IPS-18c (cell line): ENCODE results near the gene TMEM40.
A peak's percentile ranks its signal among the peaks of the same experiment; 100 is the strongest.
"Not testable (repeated sequence)": the region's sequence is repeated elsewhere in the genome, so short reads cannot be mapped to it uniquely, and the experiment has no call there.

ENCODE experiments used
- H3K4me3 ChIP-seq: 2 replicates; pipeline ENCODE4 v1.7.0; 2013; ENCODE audit warnings: low read depth, mild to moderate bottlenecking, low read length, moderate library complexity; ENCODE audit not compliant: insufficient read depth
- H3K9me3 ChIP-seq: one replicate; pipeline ENCODE4 v1.6.1; 2013; ENCODE audit warnings: mild to moderate bottlenecking, low read length, moderate library complexity; ENCODE audit not compliant: control insufficient read depth, insufficient read depth

The TMEM40 gene

DNA sequence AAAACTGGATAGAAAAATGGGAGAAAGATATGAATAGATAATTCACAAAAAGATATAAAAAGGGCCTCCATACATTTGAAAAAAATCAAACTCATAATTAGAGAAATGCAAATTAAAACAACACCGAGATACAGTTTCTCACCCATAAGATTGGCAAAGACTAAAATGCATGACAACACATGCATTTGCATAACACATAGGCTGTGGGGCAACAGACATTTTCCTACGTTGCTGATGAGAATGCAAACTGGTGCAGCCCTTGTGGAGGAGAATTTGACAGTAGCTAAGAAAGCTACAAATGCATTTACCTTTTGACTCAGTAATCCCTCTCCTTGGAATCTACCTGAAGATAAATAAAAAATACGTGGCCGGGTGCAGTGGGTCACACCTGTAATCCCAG, 26.0 kb upstream of the TMEM40 start:
- Histone ChIP-seq H3K9me3 (no peaks in the 10 kb centered on the region), H3K4me3 (no peak overlapping the region)

DNA sequence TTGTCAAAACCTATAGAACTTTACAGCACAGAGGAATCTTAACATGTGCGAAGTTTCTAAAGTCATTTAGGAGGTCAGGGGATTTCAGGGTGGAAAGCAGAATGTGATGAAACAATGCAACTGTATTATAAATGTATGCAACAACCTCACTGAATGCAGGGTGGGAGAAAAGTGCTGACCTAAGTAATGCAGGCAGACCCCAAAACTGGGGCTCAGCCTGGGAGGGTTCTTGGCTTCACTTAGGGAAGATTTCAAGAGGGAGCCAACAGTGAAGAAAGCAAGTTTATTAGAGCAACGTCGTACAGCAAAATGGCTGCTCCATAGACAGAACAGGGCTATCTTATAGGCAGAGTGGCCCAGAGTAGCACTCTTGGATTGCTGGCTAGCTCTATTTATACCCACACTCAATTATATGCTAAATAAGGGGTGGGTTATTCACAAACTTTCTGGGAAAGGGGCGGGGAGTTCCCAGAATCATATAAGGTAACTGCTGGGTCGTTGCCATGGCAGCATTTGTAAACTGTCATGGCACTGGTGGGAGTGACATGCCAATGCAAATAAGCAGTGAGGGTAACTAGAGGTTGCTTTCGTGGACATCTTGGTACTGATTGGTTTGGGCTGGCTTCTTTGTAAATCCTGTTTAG, 23.2 kb upstream of the TMEM40 start:
- H3K4me3 ChIP-seq, result no peak overlapping the region
- H3K9me3 ChIP-seq, result no peaks in the 10 kb centered on the region

DNA sequence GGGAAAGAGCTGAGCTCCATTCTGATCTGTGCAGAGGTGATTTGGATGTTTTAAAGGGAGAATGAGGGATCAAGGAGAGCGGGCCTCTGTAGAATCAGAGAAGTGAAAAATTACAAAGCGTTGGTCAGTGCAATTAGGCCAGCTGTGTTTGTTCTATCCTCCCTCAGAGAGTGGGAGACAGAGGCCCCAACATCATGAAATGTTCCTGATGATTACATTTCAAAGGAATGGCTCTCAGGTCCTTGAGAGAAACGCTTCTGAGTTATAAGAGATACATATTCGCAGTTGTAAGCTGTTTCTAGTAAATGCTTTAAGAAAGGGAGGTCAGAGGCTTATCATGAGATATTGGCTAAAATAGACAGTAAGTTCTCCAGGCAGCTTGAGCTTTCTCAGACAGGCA, 21.7 kb upstream of the TMEM40 start:
- no peak overlapping the region for H3K4me3 ChIP-seq
- no peaks in the 10 kb centered on the region for H3K9me3 ChIP-seq

DNA sequence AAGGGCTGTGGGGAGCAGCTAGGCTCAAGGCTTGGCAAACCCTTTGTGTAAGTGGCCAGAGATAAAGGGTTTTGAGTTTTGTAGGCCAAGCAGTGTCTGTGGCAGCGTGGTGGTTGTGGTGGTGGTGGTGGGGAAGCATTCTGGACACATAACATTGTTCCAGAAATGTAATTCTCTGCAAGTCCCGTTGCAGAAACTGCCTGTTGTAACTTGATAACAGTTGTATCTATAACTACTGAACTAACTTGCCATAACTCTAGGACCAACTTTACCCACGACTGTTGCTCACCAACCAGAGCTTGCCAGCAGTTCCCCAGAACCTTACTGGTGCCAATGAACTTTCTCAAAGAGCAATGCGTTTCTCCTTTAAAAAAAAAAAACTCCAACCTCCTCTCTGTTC, 18.1 kb upstream of the TMEM40 start:
- no peaks in the 10 kb centered on the region for H3K9me3 ChIP-seq
- H3K4me3 ChIP-seq, result no peak overlapping the region

DNA sequence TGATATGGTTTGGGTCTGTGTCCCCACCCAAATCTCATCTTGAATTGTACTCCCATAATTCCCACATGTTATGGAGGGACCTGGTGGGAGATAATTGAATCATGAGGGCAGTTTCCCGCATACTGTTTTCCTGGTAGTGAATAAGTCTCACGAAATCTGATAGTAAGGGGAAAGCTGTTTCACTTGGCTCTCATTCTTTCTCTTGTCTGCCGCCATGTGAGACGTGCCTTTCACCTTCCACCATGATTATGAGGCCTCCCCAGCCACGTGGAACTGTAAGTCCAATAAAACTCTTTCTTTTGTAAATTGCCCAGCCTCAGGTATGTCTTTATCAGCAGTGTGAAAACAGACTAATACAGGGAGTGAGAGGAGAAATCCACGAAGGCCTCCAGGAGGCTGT, 16.9 kb upstream of the TMEM40 start:
- H3K9me3 ChIP-seq, H3K4me3 ChIP-seq: not testable (repeated sequence)

DNA sequence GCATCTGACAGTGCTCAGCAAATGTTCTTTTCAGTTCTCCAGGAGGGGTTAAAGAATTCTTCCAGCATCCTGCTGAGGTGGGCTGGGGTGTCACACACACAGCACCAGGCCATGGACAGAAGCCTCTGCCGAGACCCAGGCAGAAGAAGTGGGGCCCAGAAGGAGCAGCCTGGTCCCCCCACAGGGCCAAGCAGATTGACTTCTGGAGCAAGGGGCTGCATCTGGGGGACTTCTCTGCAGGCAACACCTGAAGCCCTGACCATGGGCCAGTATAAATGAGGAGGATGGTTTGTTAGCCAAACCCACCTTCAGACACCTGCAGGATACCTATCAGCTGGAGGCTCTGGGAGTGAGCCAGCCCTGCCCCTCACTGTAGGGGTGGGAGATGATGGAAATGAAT, 16.2 kb upstream of the TMEM40 start:
- no peaks in the 10 kb centered on the region for H3K9me3 ChIP-seq
- no peak overlapping the region for H3K4me3 ChIP-seq

DNA sequence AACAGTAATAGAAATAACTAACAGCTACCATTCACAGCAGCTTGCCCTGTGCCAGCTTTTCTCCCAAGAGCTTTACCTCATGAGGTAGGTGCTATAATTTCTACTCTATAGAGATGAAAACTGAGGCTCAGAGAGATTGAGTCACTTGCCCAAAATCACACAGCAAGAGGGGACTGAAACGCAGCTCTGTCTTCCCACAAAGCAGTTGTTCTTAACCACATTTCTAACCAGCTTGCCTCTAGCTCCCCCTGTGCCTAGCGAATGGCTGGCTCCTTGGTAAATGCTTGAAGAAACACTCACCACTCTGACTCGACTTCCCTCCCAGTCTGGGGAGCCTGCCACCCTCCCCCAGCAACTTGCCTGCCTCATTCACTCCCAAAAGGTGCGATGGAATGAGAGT, 15.6 kb upstream of the TMEM40 start:
- no peak overlapping the region for H3K4me3 ChIP-seq
- H3K9me3 ChIP-seq, result no peaks in the 10 kb centered on the region

DNA sequence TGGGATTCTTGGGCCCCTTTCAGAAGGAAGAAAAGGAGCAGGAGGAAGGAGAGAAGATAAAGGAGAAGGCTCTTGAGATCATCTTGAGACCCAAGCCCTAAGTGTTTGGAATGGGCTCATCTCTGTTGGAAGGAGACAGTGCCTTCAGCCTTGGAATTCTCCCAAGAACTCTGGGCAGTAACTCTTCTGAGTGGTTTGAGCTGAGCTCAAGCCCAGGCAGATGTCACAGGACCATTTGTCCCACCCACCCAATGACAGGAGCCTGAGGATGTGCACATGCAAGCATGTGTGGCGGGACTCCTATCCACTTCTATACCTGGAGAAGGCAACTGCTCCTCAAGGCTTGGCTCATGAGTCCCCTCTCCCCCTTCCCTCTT, 14.6 kb upstream of the TMEM40 start:
- no peaks in the 10 kb centered on the region for H3K9me3 ChIP-seq
- no peak overlapping the region for H3K4me3 ChIP-seq

DNA sequence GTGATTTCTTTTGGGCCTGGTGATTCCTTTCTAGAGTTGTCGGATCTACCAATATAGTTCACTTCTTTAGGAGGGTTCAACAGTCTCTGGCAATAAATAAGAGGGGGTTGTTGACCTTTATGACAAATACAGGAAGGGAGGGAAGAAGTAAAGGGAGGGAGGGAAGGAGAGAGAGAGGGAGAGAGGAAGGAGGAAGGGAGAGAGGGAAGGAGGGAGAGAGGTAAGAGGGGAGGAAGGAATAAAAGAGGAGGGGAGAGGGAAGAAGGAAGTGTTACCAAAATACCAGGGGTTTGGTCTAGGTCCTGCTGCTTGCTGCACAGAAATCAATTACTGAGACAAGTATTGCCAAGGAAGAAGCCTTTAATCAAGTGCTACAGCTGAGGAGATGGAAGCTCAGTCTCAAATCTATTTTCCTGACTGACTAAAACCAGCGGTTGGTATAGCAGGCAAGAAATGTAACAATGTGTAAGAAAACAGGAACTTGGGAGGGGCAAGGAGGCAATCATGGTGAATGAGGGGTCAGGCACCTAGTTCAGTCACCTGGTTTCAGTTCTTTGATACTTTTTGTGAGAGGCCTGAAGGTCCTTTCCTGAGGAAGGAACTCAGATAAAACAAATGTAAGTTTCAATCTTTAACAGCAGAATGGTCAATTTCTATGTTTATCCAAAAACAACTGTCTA, 14.1 kb upstream of the TMEM40 start:
- Histone ChIP-seq H3K4me3 (no peak overlapping the region), H3K9me3 (no peaks in the 10 kb centered on the region)

DNA sequence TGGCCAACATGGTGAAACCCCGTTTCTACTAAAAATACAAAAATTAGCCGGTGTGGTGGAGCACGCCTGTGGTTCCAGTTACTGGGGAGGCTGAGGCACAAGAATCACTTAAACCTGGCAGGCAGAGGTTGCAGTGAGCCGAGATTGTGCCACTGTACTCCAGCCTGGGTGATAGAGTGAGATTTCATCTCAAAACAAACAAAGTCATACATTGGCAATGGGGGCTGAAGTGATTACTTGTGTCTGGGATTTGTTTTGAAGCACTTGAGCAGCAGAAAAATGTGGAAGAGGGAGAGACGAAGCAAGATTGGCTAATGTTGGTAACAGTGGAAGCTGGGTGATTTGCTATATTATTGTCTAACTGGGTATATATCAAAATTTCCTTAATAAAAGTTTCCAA, 13.4 kb upstream of the TMEM40 start:
- H3K4me3 ChIP-seq, result no peak overlapping the region

DNA sequence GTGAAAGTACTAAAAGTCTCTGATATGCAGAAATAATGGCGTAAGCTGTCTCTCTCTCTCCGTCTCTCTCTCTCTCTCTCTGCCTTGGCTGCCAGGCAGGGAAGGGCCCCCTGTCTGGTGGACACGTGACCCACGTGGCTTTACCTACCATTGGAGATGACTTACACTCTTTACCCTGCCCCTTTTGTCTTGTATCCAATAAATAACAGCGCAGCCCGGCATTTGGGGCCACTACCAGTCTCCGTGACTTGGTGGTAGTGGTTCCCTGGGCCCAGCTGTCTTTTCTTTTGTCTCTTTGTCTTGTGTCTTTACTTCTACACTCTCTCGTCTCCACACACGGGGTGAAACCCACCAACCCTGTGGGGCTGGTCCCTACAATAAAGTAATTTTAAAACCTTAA, 12.2 kb upstream of the TMEM40 start:
- no peaks in the 10 kb centered on the region for H3K9me3 ChIP-seq

More for the DNA sequence above, 13.4 kb upstream of the TMEM40 start:
- no peaks in the 10 kb centered on the region for H3K9me3 ChIP-seq

DNA sequence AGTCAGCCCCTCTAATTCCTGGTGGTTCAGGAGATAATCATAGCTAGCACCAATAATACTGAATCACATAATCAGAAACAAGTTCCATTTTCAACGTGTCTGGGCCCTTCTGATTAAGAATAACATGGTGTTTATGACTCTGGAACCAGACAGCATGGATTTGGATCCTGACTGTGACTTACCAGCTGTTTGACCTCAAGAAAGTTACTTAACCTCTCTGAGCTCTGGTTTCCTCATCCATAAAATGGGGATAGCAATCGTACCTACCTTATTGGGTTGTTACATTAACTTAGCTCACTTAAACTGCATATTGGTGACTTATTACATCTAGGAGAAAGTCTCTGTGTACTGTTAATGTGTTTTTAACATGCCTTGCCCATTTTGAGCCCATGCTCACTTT, 10.7 kb upstream of the TMEM40 start:
- Histone ChIP-seq H3K4me3 (no peak overlapping the region), H3K9me3 (no peaks in the 10 kb centered on the region)

More for the DNA sequence above, 12.2 kb upstream of the TMEM40 start:
- no peak overlapping the region for H3K4me3 ChIP-seq

DNA sequence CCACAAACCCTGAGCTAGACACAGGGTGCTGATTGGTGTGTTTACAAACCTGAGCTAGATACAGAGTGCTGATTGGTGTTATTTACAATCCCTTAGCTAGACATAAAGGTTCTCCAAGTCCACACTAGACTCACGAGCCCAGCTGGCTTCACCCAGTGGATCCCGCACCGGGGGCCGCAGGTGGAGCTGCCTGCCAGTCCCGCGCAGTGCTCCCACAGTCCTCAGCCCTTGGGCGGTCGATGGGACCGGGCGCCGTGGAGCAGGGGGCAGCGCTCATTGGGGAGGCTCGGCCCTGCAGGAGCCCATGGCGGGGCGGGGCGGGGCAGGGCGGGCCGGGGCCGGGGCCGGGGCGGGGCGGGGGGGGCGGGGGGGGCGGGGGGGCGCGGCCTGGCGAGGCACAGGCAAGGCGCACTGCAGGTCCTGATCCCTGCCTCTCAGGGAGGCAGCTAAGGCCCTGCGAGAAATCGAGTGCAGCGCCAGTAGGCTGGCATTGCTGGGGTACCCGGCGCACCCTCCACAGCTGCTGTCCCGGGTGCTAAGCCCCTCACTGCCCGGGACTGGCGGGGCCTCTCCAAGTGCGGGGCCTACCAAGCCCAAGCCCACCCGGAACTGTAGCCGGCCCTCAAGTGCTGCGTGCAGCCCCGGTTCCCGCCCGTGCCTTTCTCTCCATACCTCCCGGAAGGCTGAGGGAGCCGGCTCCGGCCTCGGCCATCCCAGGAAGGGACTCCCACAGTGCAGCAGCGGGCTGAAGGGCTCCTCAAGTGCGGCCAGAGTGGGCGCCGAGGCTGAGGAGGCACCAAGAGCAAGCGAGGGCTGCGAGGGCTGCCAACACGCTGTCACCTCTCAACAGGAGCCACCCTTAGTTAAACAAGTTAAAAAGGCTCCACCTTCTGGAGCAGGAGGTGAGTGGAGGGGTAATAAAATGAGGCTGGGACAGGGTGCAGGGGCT, 9.8 kb upstream of the TMEM40 start:
- no peaks in the 10 kb centered on the region for H3K9me3 ChIP-seq
- H3K4me3 ChIP-seq, result peak overlapping the region; percentile 3; the same call in 1 of the 2 replicates

DNA sequence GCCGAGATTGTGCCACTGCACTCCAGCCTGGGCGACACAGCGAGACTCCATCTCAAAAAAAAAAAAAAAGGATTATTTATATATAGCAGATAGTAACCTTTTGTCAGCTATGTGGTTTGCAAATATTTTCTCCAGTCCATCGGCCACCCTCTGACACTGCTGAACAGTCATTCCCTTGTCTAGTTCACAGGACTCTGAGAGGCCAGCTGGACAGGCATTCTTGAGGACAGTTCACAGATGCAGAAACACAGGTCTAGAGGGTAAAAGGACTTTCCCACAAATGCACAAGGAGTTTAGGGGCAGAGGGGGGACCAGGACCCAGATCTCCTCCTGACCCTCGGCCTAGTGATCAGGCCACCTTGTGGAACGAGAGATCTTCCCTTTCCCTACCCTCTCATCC, 7.5 kb upstream of the TMEM40 start:
- H3K4me3 ChIP-seq, result no peak overlapping the region

DNA sequence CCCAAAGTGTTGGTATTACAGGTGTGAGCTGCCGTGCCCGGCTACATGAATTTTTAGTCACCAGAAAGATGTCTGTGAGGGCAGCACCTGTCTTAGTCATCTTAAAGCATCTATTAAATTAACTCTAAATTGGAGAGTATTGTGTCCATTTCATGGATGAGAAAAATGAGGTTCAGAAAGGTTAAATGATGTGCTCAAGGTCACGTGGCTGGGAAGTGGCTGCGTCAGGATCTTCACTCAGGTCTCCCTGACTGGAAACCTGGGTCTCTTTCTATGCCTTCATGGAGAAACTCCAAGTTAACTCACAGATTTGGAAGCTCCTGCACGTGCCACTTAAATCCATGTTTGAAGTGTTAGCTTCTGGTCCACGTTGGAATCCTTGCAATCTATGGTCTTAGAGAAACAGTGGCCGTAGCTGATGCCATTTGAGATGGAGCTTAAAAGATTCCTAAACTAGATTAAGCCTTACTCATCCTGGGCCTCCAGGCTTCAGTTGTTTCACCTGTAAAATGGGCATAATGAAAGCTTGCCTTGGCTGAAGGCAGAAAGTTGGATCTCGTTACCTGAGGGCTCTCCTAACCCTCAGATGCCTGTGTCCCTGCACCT, 5.2 kb upstream of the TMEM40 start:
- Histone ChIP-seq H3K9me3 (no peaks in the 10 kb centered on the region), H3K4me3 (no peak overlapping the region)

More for the DNA sequence above, 7.5 kb upstream of the TMEM40 start:
- no peaks in the 10 kb centered on the region for H3K9me3 ChIP-seq

DNA sequence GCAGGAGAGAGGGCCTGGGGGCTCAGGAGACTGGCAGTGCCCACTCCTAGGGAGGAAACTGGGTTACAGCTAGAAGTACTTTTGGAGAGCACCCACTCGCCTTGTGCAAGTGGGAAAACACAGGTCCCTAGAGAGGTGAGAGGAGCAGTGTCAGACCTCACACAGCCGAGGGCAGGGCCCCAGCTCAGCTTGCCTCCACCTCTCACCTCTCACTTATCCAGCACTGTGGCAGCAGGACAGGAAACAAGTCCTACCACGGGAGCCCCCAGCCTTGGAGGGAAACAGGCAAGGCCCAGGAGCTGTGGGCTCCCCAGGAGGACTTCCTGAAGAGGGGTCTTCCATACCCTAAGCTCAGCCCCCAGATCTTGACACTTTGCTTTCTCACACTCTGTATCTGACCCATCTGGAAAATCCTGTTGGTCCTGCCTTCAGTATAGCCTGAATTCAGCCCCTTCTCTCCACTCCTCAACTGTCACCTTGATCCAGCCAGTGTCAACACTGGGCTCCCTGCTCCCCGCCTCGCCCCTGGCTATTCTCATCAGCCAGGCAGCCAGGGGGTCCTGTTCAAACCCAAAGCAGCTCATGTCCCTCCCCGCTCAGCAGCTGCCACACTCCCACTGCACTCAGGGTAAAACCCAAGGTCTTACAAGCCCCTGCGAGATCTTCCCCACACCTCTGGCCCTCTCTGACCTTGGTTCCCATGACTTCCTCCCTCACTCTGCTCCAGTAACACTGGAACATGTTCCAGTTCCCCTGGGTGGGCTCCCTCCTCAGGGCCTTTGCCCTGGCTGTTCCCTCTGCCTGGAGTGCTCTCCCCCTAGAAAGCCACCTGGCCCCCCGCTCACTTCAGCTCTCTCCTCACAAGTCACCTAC, 870 bp upstream of the TMEM40 start:
- Histone ChIP-seq H3K4me3 (no peak overlapping the region), H3K9me3 (no peaks in the 10 kb centered on the region)
